Panc1 (cell line): Measurements from ENCODE around the gene COL1A1. TPM values are rescaled to one million over a fixed set of nuclear protein-coding genes. Genes with fewer than 3 reads are reported as not detected.

Experiments used
- ATAC-seq: fragments of 200-7000 bp; cut with Tn5 transposase; 2 replicates; pipeline ENCODE4 v1.9.1; 2020; ENCODE audit warnings: mild to moderate bottlenecking, moderate library complexity
- BruUV-seq: library from RNA; stranded (reverse); fragments of 400-500 nt; replicated peaks from 2 replicates; lab custom pipeline; 2021; lab: Mats Ljungman, UMichigan
- CTCF ChIA-PET: fragments of 300-600 bp; sonication (Branson Sonifier 250); formaldehyde crosslinking; loops from one replicate; lab custom pipeline; 2022; ENCODE audit warnings: antibody characterized with exemption; lab: Charles Lee
- POLR2A ChIA-PET: fragments of 300-600 bp; sonication (Branson Sonifier 250); formaldehyde crosslinking; loops from one replicate; lab custom pipeline; 2022; ENCODE audit warnings: antibody characterized with exemption; lab: Charles Lee
- DNase-seq: peaks from one replicate; pipeline ENCODE4 v3.0.0-alpha.2; 2010; ENCODE audit warnings: low read depth, low spot score
- H3K27ac ChIP-seq: 2 replicates; pipeline ENCODE4 v1.5.1; 2011; ENCODE audit warnings: mild to moderate bottlenecking, low read length, inconsistent platforms
- H3K27me3 ChIP-seq: fragments of 200-500 bp; sonication (Bioruptor generic); 2 replicates; pipeline ENCODE4 v1.6.0; 2014; ENCODE audit warnings: low read length, inconsistent platforms; ENCODE audit not compliant: control insufficient read depth, insufficient read depth
- H3K36me3 ChIP-seq: fragments of 200-500 bp; sonication (Bioruptor generic); 2 replicates; pipeline ENCODE4 v1.5.1; 2014; ENCODE audit warnings: inconsistent platforms, mild to moderate bottlenecking, low read length, moderate library complexity; ENCODE audit not compliant: control insufficient read depth, insufficient read depth
- H3K4me1 ChIP-seq: 2 replicates; pipeline ENCODE4 v1.5.1; 2011; ENCODE audit warnings: inconsistent platforms, mild to moderate bottlenecking, low read length, moderate library complexity; ENCODE audit not compliant: control insufficient read depth, insufficient read depth
- H3K4me3 ChIP-seq, 2 experiments: 2 replicates each; pipeline ENCODE4 v1.5.1; 2011 to 2012; ENCODE audit warnings: low read depth in 2 of 2, low read length in 2 of 2, mild to moderate bottlenecking in 2 of 2, inconsistent platforms in 1 of 2, moderate library complexity in 1 of 2
- H3K9me3 ChIP-seq: fragments of 200-500 bp; sonication (Bioruptor generic); 2 replicates; pipeline ENCODE4 v1.5.1; 2014; ENCODE audit warnings: low read depth, mild to moderate bottlenecking, inconsistent platforms, low read length, moderate library complexity; ENCODE audit not compliant: control insufficient read depth, insufficient read depth
- CTCF ChIP-seq: fragments of 450-650 bp; IDR thresholded peaks from 2 replicates; pipeline ENCODE4 v1.5.1; 2017; ENCODE audit warnings: mild to moderate bottlenecking
- POLR2AphosphoS5 ChIP-seq: IDR thresholded peaks from 2 replicates; pipeline ENCODE4 v1.6.1; 2012; ENCODE audit warnings: mild to moderate bottlenecking, low read depth, low read length, moderate library complexity
- REST ChIP-seq, 2 experiments: IDR thresholded peaks; 2 replicates each; pipeline ENCODE4 v1.6.1; 2011 to 2012; ENCODE audit warnings: low read depth in 2 of 2, control low read depth in 1 of 2, low read length in 1 of 2, mild to moderate bottlenecking in 1 of 2, moderate library complexity in 1 of 2; ENCODE audit not compliant: insufficient read depth in 1 of 2
- SIN3A ChIP-seq: IDR thresholded peaks from 2 replicates; pipeline ENCODE4 v1.6.1; 2012; ENCODE audit warnings: low read depth, mild to moderate bottlenecking, low read length, moderate library complexity, borderline replicate concordance; ENCODE audit not compliant: insufficient read depth
- TCF7L2 ChIP-seq: IDR thresholded peaks from 2 replicates; pipeline ENCODE4 v1.6.1; 2011; ENCODE audit warnings: mild to moderate bottlenecking, low read depth, low read length, inconsistent platforms
- in situ Hi-C: cut with HindIII; loops from 2 replicates; pipeline ENCODE4 v1.10.0; 2016; ENCODE audit warnings: low sequenced_read_pairs, low pct_unique_long_range_greater_than_20kb
- intact Hi-C: fragments of 100-400 bp; cut with micrococcal nuclease; formaldehyde crosslinking; loops from one replicate; pipeline ENCODE4 v1.10.0; 2022; ENCODE audit not compliant: unreplicated experiment
- total RNA-seq: library from RNA; stranded (reverse); gene quantifications from one replicate; pipeline ENCODE4 v1.2.1, GENCODE V29; 2021; ENCODE audit not compliant: unreplicated experiment

The COL1A1 gene
- total RNA-seq, 1 experiment from 2014 or later: 52.7 TPM

GRCh38 chr17:50204431-50204830 is 3.0 kb upstream of the COL1A1 start:
- Histone ChIP-seq H3K4me3 (no peak overlapping the region), H3K9me3 (no peaks in the 10 kb centered on the region), H3K4me1 (peaks cover 11% of the 10 kb centered on the region), H3K36me3 (no peaks in the 10 kb centered on the region), H3K27me3 (peaks cover 6% of the 10 kb centered on the region; the same call in 1 of the 2 replicates), H3K27ac (no peak overlapping the region)
- intact Hi-C loops: no loop called here
- DNase-seq (no peak), ATAC-seq (no peak)
- ChIA-PET POLR2A (no interaction called here), CTCF (interaction anchor here (0.6 to 1.1 kb wide), 2 partner anchors 48 to 67 kb away, joined by 3 to 6 read pairs; no protein-coding TSS in a partner anchor)
- no peak for TF ChIP-seq TCF7L2
- no peak for TF ChIP-seq POLR2AphosphoS5
- no TSS peak for BruUV-seq
- in situ Hi-C loops: loop anchor here (10.0 kb wide), 1 partner anchor 50 kb away; no protein-coding TSS in a partner anchor

GRCh38 chr17:50203604-50204345 is 2.3 kb upstream of the COL1A1 start:
- Histone ChIP-seq H3K9me3 (no peaks in the 10 kb centered on the region), H3K36me3 (no peaks in the 10 kb centered on the region), H3K4me1 (peaks cover 11% of the 10 kb centered on the region), H3K4me3 (no peak overlapping the region), H3K27me3 (peaks cover 6% of the 10 kb centered on the region; the same call in 1 of the 2 replicates), H3K27ac (no peak overlapping the region)
- no peak for TF ChIP-seq REST (IDR thresholded peaks at IDR 0.05; ENCODE audit: insufficient read depth in 1 of 2, low read depth in 2 of 2, low read length in 1 of 2)
- TF ChIP-seq SIN3A: no peak
- TF ChIP-seq TCF7L2: no peak
- TF ChIP-seq CTCF: no peak
- no peak for TF ChIP-seq POLR2AphosphoS5
- no TSS peak for BruUV-seq
- ChIA-PET POLR2A (no interaction called here), CTCF (interaction anchor here (0.6 kb wide), 2 partner anchors 48 to 113 kb away, joined by 6 read pairs; no protein-coding TSS in a partner anchor)
- intact Hi-C loops (no loop called here), in situ Hi-C loops (loop anchor here (10.0 kb wide), 1 partner anchor 51 kb away; no protein-coding TSS in a partner anchor)
- ATAC-seq (no peak), DNase-seq (no peak)
